Parathyroid adenoma (tissue), 2 donors: ENCODE data around the gene HAAO.

Experiments
- H2AFZ ChIP-seq: fragments of 300-600 bp; sonication (generic); one replicate; pipeline ENCODE4 v1.7.0; 2017; ENCODE audit warnings: antibody characterized with exemption, mild to moderate bottlenecking
- H3K27ac ChIP-seq: fragments of 300-600 bp; sonication (generic); one replicate; pipeline ENCODE4 v1.7.0; 2017
- H3K27me3 ChIP-seq: fragments of 300-600 bp; sonication (generic); one replicate; pipeline ENCODE4 v1.7.0; 2017; ENCODE audit warnings: low read length; ENCODE audit not compliant: control insufficient read depth, insufficient read depth
- H3K36me3 ChIP-seq: fragments of 300-600 bp; sonication (generic); one replicate; pipeline ENCODE4 v1.7.0; 2017; ENCODE audit warnings: low read length; ENCODE audit not compliant: control insufficient read depth, insufficient read depth
- H3K4me1 ChIP-seq: fragments of 300-600 bp; sonication (generic); one replicate; pipeline ENCODE4 v1.7.0; 2017; ENCODE audit warnings: control low read depth
- H3K4me2 ChIP-seq: fragments of 300-600 bp; sonication (generic); one replicate; pipeline ENCODE4 v1.7.0; 2017; ENCODE audit warnings: low read length
- H3K4me3 ChIP-seq: fragments of 300-600 bp; sonication (generic); one replicate; pipeline ENCODE4 v1.7.0; 2017; ENCODE audit warnings: low read depth, low read length
- H3K79me2 ChIP-seq: fragments of 300-600 bp; sonication (generic); one replicate; pipeline ENCODE4 v1.7.0; 2017; ENCODE audit warnings: control low read depth
- H3K9ac ChIP-seq: fragments of 300-600 bp; sonication (generic); one replicate; pipeline ENCODE4 v1.7.0; 2017; ENCODE audit warnings: mild to moderate bottlenecking
- H3K9me3 ChIP-seq: fragments of 300-600 bp; sonication (generic); one replicate; pipeline ENCODE4 v1.7.0; 2017; ENCODE audit warnings: low read length; ENCODE audit not compliant: control insufficient read depth
- CTCF ChIP-seq: fragments of 300-600 bp; sonication (generic); IDR thresholded peaks from one replicate; pipeline ENCODE4 v1.7.0; 2017; ENCODE audit warnings: antibody characterized with exemption, mild to moderate bottlenecking
- donor health status: primary hyperparathyroidism.

HAAO gene

GRCh38 chr2:42787788-42788477 lies 4.5 kb downstream of the HAAO start:
- no peaks in the 10 kb centered on the region for H3K4me1 ChIP-seq
- no peak overlapping the region for H2AFZ ChIP-seq
- no peak overlapping the region for H3K27ac ChIP-seq
- no peak overlapping the region for H3K4me2 ChIP-seq
- H3K9ac ChIP-seq: no peak overlapping the region
- H3K27me3 ChIP-seq: no peaks in the 10 kb centered on the region
- no peaks in the 10 kb centered on the region for H3K79me2 ChIP-seq
- H3K36me3 ChIP-seq: no peaks in the 10 kb centered on the region
- no peak for TF ChIP-seq CTCF
- no peak overlapping the region for H3K4me3 ChIP-seq
- H3K9me3 ChIP-seq: no peaks in the 10 kb centered on the region

- no peak for TF ChIP-seq CTCF
- Histone ChIP-seq H3K27ac (no peak overlapping the region), H3K79me2 (no peaks in the 10 kb centered on the region)
Observed at GRCh38 chr2:42787424-42787787, 5.0 kb downstream of the HAAO start.

GRCh38 chr2:42786561-42787345 lies 5.6 kb downstream of the HAAO start:
- Histone ChIP-seq H3K9me3 (no peaks in the 10 kb centered on the region), H3K4me2 (no peak overlapping the region), H2AFZ (no peak overlapping the region), H3K79me2 (no peaks in the 10 kb centered on the region), H3K27ac (no peak overlapping the region), H3K36me3 (no peaks in the 10 kb centered on the region), H3K9ac (no peak overlapping the region), H3K27me3 (no peaks in the 10 kb centered on the region), H3K4me1 (no peaks in the 10 kb centered on the region), H3K4me3 (no peak overlapping the region)
- no peak for TF ChIP-seq CTCF

More at GRCh38 chr2:42787424-42787787, 5.0 kb downstream of the HAAO start:
- H3K9ac ChIP-seq: no peak overlapping the region
- H3K9me3 ChIP-seq: no peaks in the 10 kb centered on the region
- no peaks in the 10 kb centered on the region for H3K36me3 ChIP-seq
- H3K4me2 ChIP-seq: no peak overlapping the region
- H3K4me3 ChIP-seq: no peak overlapping the region
- H2AFZ ChIP-seq: no peak overlapping the region
- H3K4me1 ChIP-seq: no peaks in the 10 kb centered on the region
- no peaks in the 10 kb centered on the region for H3K27me3 ChIP-seq

- Histone ChIP-seq H3K9ac (no peak overlapping the region), H3K36me3 (no peaks in the 10 kb centered on the region), H3K4me3 (no peak overlapping the region), H3K9me3 (no peaks in the 10 kb centered on the region), H3K27ac (no peak overlapping the region), H2AFZ (no peak overlapping the region), H3K4me2 (no peak overlapping the region), H3K27me3 (no peaks in the 10 kb centered on the region), H3K79me2 (no peaks in the 10 kb centered on the region), H3K4me1 (no peaks in the 10 kb centered on the region)
- TF ChIP-seq CTCF: no peak
Observed at GRCh38 chr2:42784204-42784880, 8.0 kb downstream of the HAAO start.
